Activated CD4-positive, alpha-beta T cell treated with anti-CD3 and anti-CD28 coated beads, Interleukin-2, amount 50 U/mL, for 4 hours (primary cell): ENCODE data around the gene CXCR1.
"Not testable (repeated sequence)": the region's sequence is repeated elsewhere in the genome, so short reads cannot be mapped to it uniquely, and the experiment has no call there.

Source experiments
- DNase-seq, 2 experiments: peaks; one replicate each; pipeline ENCODE4 v3.0.0-alpha.2; 2020

The CXCR1 gene

DNA sequence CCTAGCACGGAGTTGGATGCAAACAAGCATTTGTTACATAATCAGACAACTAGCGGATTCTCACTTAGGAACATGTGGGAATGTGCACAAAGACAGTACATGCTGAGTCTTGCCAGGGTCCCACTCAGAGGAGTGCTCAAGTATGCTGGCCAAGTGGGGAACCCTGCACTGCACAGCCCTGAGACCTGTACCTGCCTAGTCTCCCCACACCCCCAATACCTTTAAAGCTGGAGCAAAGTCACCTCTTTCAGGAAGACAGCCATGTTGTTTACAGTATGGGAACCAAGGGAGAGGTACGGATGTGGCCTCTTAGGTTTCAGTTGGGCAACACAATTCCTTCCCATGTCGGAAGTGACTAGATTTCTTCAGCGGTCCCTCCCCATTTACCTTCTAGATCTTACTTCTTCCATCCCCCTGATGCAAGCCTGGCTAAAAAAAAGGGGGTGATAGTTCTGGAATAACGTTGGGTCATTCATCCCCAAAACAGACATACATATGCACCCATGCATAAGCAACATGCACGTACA is 10.7 kb downstream of the CXCR1 start:
- no peak for DNase-seq

DNA sequence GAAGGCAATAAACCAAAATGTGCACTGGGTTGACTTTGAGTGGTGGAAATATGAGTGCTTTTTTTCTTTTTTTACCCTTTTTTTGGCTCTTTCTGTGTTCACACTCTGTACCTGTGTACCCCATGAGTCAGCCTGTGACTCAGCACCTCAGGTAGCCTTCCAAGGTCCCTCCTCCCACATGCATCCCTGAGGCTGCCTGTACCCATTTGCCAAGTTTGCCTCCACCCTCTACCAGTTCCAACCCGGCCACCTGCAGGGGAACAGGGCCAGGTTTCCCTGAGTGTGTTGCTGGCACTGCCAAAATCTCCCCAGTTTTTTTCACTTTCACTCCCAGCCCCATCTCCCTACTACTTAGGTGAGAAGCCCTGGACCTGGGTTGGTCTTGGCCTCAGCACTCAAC is 14.0 kb downstream of the CXCR1 start:
- no peak for DNase-seq

DNA sequence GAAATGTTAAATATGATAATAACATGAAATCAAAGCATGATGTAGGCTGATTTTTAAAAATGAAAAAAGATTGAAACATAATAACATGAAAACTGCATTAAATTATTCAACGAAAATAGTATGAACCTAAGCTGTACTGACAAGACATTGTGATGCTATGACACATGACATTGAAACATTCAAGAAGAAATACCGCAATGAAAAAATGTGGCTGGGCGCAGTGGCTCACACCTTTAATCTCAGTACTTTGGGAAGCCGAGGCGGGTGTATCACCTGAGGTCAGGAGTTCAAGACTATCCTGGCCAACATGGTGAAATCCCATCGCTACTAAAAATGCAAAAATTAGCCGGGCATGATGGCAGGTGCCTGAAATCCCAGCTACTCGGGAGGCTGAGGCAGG is 14.6 kb downstream of the CXCR1 start:
- DNase-seq, result no peak

DNA sequence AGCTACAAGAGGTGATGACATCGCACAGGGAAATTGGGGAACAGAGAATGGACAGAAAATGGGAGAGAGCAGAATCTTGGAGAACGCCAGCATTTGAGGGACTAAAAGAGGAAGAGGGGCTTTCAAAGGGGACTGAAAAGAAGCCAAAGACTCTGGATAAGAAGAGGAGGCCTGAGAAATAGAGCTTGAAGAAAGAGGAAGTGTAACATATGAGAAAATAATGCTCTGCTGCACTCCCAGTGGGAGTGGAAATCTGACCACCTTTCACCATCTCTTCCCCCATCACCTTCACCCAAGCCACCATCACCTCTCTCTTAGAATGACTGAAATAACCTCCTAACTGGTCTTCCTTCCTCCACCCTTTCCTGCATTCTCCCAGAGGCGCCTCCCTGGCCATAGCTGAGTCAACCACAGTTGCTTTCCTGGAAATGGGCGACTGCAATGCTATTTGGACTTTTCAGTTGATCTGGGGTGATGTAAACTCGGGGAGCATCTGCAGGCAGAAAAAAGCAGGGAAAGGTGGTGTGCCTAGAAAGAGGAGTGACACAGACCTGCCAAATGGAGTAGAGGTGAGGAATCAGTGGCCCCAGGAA is 16.8 kb downstream of the CXCR1 start:
- no peak for DNase-seq

DNA sequence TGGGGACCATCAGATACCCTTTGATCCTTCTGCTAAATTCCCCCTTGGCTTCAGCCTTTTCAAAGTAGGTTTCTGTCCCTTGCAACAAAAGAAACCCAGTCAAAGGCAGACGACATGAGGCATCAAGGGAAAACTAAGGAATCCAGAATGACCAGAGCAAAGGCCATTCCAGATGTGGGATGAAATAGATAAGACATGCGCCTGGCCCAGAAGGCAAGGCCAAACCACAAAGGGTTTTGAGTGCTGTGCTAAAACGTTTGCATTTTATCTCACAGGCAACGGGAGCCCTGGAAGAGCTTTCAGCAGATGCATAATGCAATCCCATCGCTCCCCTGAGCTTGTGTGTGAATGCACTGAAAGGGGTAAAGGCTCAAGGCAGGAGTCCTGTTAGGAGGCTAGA is 17.7 kb downstream of the CXCR1 start:
- no peak for DNase-seq

DNA sequence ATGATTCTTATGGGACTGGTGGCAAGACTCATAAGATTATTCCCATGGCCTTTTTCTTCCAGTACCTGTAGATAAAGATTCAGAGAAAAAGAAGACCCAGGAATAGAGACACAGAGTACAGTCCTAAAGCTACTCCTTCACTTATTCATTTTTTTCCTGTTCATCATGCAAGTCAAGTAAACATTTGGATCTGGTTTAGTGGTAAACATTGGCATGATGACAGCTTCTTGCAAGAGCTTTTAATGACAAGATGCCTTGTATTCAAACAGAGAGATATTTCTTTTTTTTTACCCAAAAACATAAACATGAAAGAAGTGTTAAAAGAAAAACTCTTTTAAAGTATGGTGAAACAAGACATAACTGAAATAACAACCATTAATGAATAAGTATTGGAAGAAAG is 20.7 kb downstream of the CXCR1 start:
- no peak for DNase-seq

DNA sequence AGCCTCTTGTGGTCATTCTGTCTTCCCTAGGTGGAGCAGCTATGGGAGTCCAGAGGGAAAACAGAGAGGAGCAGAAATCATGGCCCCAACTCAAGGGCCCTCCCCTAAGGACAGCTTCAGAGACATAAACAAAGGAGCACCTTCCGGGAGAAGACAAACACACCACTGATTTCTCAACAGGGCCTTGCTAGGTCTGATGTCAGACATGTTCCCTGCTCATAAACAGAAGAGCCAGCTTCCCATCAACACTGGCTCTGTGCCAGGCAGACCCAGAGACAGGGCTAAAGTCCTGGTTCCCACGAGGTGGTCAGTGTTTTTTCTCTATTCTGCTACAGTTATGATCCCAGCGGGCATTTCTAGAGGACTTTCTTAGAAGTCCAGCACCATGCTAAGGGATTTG is 21.6 kb downstream of the CXCR1 start:
- no peak for DNase-seq

DNA sequence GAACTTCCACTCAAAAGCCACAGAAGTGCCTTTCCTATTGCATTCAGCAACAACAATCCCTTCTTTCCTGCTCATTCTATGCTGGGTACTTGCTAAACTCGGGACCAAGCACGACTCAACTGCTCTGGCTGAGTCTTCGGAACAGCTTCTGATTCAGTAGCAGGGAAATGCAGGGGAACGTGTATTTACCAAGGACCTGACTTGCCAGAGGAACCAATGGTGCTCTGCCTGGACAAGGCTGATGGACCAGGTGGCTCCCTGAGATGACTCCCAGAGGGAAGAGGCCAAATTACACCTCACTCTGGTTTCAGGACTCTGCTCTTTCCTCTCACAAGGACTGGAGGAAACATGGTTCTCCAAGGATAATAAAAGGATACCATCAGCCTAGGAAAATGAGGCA is 28.7 kb downstream of the CXCR1 start:
- no peak for DNase-seq

DNA sequence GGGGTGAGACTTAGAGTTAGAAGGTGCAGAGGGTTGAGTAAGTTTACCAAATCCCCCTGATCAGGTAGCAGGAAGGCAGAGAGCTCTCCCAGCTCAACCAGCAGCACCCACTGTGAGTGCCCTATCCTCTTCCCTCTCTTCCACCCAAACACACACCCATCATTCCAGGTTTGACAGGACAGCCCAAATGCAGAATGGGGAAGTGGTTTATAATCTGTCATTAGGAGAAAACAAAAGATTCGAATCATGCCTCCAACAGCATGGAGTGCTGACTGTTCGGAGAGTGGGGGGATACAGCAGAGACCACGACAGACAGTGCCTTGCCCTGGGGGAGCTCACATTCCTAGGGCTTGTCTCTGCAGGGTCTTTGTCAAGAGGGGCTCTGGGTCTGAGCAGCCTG is 29.2 kb downstream of the CXCR1 start:
- DNase-seq, result no peak

DNA sequence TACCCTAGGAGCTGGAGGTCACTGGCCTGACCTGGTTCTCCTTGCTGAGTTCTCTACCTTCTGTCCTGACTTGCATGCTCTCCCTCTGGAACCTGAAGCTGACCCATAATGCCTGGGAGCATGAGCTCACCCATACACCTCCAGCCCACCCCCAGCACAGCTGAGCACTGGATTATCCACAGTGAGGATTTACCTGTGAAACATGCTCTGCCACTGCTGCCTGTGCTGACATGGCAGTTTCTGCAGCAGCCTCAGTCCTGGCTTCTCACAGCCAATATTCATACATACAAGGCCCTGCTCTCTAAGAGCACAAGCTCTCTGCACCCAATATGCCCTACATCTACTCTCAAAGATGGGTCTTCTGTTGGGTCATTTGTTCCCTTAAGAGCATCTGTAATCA is 35.9 kb downstream of the CXCR1 start:
- DNase-seq, result no peak

DNA sequence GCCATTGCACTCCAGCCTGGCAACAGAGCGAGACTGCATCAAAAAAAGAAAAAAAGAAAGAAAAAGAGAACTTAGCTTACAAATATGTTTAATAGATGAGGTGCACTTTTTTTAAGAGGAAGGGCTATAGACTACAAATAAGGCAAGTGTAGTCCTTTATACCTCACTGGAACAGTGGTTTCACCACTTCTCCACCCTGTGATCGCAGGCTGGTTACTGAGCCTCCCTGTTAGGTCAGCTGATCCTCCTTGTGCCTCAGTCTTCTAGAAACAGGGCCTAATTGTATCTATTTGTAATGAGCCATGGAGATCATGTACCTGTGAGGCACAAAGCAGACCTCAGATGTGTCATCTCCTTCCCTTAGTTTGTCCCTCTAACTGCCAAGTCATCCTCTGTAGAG is 36.4 kb downstream of the CXCR1 start:
- no peak for DNase-seq

DNA sequence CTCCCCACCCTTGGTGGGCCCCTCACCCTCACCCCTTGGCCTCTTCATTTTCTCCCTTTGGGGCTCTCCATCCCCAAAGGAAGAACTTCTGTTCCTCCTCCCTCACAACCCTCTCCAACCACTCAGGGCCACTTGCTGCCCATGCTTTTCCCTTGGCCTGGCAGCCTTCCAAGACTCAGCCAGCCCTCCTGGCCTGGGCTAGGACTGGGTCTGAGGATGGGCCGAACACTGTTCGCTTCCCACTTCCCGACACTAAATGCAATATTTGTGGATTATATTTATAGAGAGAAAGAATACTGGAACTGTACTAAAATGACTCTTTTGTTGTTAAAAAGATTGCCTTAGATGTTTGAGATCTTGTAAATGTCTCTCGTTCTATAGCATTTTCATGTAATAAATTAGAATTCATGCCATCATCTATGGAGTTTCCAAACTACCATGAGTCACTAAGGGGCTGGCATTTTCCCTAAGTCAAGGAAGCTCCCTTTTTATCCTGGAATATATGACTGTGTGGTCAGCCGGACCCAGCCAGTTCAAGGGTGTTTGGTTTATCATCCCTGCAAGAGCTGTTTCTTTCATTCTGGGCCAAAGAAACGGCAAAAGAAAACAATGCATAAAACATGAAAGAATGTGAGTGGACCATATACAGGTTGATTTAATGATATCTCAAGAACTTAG is 37.2 kb downstream of the CXCR1 start:
- DNase-seq, result no peak

DNA sequence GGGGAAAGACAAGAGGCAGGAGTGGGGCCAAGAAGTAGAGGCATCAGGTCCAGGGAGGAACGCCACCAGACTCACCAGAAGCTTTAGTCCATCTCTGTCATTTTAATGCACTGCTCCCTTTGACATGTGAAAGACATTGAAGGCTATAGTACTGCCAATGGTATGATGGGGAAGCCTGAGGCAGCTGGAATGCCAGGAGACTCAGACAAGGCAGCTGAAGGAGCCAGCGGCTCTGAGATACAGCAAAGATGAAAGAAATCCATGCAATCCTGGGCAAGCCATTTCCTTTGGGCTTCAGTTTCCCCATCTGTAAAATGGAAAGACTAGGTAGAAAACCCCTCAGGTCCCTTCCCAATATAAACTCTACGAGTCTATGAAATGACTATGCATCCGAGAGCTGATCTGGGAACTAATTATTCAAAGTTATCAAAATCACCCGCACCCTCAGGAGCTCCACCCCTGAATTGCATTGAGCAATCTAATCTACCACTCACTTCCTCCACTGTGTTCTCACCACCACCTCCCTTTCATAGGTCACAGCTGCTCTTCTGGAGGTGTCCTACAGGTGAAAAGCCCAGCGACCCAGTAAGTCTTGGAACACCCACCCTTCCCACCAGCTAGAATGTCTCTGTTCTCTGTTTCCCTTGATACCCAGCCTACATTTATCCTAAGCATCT is 37.8 kb downstream of the CXCR1 start:
- DNase-seq, result no peak

DNA sequence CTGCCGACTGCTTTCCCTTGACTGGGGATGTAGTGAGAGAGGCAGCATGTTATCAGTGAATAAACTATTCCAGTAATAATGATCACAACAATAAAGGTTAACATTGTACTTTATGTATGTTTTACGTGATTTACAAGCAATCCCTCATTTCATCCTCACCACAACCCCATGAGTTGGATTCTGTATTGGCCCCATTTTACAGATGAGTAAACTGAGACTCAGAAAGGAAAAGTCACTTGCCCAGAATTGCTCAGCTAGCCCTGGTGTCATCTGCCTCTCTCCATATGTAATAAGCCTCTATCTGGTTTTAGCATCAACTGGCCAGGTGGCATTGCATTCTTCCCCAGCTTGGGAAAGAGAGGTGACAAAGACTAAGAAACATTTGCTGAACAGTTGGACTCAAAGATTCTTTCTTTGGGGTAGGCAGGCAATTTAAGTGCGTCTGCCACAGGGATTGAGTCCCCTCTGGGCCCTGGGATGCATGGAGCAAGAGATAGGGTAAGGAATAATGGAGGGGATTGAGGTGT is 38.8 kb downstream of the CXCR1 start:
- DNase-seq, result no peak

DNA sequence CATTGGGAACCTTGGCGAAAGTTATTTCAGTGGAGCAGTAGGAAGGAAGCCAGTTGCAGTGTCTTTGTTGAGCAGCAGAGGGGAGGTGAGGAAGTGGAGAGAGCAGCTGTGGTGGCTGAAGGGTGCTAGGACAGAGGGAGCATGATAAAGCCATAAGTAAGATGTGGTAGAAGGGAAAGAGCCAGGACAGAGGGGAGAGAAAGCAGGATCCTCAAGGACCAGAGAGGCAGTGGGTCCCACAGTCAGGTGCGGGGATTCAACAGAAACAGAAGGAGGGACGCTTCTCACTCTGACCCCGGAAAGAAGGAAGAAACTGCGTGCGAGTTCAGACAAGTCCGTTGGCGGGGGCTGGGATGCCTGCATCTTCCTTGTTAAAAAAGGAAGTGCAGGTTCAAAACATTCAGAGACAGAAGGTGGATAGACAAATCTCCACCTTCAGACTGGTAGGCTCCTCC is 41.1 kb downstream of the CXCR1 start, which contains the start of gene CXCR2:
TSS of gene CXCR2 (plus strand) at position 403 of the 455 bp plus-strand sequence. CDS start 8,774 bp downstream, outside the sequence.
- no peak for DNase-seq

DNA sequence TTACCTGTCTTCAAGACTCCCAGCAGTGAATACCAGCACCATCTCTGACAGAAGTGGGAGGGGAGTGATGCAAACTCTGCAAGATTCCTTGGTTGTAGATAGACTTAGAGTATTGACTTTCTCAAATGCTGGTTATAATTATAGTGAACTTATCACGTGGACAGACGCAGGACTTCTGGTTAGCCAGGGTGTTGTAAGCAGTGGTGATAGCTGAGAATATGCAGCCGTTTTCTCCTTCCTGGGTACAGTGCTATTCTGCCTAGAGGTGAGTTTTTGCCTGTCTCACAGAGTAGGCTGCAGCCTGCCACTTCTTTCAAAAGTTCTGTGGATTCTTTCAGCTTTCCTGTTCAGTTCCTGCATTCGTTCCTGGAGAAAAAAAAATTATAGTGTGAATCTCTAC is 41.7 kb downstream of the CXCR1 start:
- no peak for DNase-seq

DNA sequence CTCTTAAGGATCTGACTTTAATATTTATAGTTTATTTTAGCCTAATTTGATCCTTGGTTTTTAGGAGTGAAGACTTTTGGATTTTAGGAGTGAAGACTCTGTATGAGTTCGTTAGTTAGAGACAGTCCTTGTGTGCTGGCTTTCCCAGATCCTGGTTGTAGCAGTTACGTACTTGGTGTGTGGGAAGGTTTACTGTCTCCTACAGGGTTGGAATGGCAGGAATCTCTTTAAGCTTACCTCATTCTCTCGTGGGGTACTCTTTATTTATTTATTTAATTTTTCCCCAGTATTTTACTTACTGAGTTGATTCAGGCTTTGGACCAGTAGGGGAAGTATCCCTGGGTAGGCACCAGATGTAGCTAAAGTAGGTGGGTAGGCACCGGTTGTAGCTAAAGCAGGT is 42.8 kb downstream of the CXCR1 start:
- DNase-seq, result no peak

DNA sequence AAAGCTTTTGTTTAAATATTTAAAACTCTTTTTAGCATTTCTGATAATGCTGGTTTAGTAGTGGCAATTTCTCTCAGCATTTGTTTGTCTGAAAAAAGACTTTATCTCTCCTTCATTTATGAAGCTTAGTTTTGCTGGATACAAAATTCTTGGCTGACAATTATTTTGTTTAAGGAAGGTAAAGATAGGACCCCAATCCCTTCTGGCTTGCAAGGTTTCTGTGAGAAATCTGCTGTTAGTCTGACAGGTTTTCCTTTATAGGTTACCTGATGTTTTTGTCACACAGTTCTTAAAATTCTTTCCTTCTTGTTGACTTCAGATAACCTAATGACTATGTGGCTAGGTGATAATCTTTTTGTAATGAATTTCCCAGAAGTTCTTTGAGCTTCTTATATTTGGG is 44.5 kb downstream of the CXCR1 start:
- not testable (repeated sequence) for DNase-seq

DNA sequence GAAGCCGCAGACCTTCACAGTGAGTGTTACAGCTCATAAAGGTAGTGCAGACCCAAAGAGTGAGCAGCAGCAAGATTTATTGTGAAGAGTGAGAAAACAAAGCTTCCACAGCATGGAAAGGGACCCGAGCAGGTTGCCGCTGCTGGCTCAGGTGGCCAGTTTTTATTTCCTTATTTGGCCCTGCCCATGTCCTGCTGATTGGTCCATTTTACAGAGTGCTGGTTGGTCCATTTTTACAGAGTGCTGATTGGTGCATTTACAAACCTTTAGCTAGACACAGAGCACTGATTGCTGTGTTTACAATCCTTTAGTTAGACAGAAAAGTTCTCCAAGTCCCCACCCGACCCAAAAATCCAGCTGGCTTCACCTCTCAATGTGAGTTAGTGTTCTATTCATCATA is 45.0 kb downstream of the CXCR1 start:
- not testable (repeated sequence) for DNase-seq
